ENCODE data around the gene GIT1. TPM values are rescaled to one million over a fixed set of nuclear protein-coding genes. Genes with fewer than 3 reads are reported as not detected.
A peak's percentile ranks its signal among the peaks of the same experiment; 100 is the strongest.

The GIT1 gene
- total and polyA plus RNA-seq, 8 donors: 15.1 to 27.6 (median 18.3) TPM

- ATAC-seq: no peak
- intact Hi-C loops (cut with DNase I): no loop called here
- DNase-seq: peak in 2 of 6 donors; percentile 2 to 36
- no peak overlapping the region for H3K4me3 ChIP-seq
- peak overlapping the region in 1 of 4 donors; percentile 28 for H3K27ac ChIP-seq
- no peak for FAIRE-seq
- no peaks in the 10 kb centered on the region for H3K36me3 ChIP-seq
- 83 to 85% methylated on average over 12 of the region's 12 CpGs for WGBS, 2 donors
- no peaks in the 10 kb centered on the region for H3K27me3 ChIP-seq
- TF ChIP-seq CTCF (IDR thresholded peaks at IDR 0.05): no peak
- H3K4me1 ChIP-seq: no peaks in the 10 kb centered on the region
- H3K9me3 ChIP-seq: no peaks in the 10 kb centered on the region
Observed at GRCh38 chr17:29584452-29585079, 4.9 kb downstream of the GIT1 start.

GRCh38 chr17:29583324-29584248, 5.9 kb downstream of the GIT1 start:
- TF ChIP-seq CTCF (IDR thresholded peaks at IDR 0.05): no peak
- Histone ChIP-seq H3K27me3 (no peaks in the 10 kb centered on the region), H3K27ac (no peak overlapping the region), H3K4me3 (no peak overlapping the region), H3K9me3 (no peaks in the 10 kb centered on the region), H3K36me3 (no peaks in the 10 kb centered on the region), H3K4me1 (no peaks in the 10 kb centered on the region)
- intact Hi-C loops (cut with DNase I): no loop called here
- DNase-seq (peak in 2 of 6 donors; percentile 57 to 72), ATAC-seq (no peak), FAIRE-seq (no peak)
- 89 to 93% methylated on average over 15 to 16 of the region's 16 CpGs for WGBS, 2 donors

GRCh38 chr17:29582772-29583171, 6.7 kb downstream of the GIT1 start:
- no peak for TF ChIP-seq CTCF (IDR thresholded peaks at IDR 0.05)
- no peaks in the 10 kb centered on the region for H3K36me3 ChIP-seq
- 94 to 95% methylated on average over 13 of the region's 13 CpGs for WGBS, 2 donors
- H3K4me1 ChIP-seq: no peaks in the 10 kb centered on the region
- H3K27me3 ChIP-seq: no peaks in the 10 kb centered on the region
- no peak overlapping the region for H3K27ac ChIP-seq
- no peak for ATAC-seq
- intact Hi-C loops (cut with DNase I): no loop called here
- H3K4me3 ChIP-seq: no peak overlapping the region
- no peak for FAIRE-seq
- peak in 2 of 6 donors; percentile 3 to 56 for DNase-seq
- no peaks in the 10 kb centered on the region for H3K9me3 ChIP-seq

GRCh38 chr17:29582254-29582765, 7.1 kb downstream of the GIT1 start:
- FAIRE-seq (no peak), DNase-seq (peak in 1 of 6 donors; percentile 31), ATAC-seq (no peak)
- Histone ChIP-seq H3K36me3 (no peaks in the 10 kb centered on the region), H3K4me1 (no peaks in the 10 kb centered on the region), H3K4me3 (no peak overlapping the region), H3K27me3 (no peaks in the 10 kb centered on the region), H3K9me3 (no peaks in the 10 kb centered on the region), H3K27ac (no peak overlapping the region)
- WGBS, 2 donors: 75 to 76% methylated on average over 10 of the region's 10 CpGs
- TF ChIP-seq CTCF (IDR thresholded peaks at IDR 0.05): no peak
- intact Hi-C loops (cut with DNase I): no loop called here
